HTR-8/SVneo (cell line): Measurements from ENCODE around the gene KCNQ4.
A peak's percentile ranks its signal among the peaks of the same experiment; 100 is the strongest.

Source experiments
- DNase-seq: peaks from one replicate; pipeline ENCODE4 v3.0.0; 2011; ENCODE audit warnings: low spot score, mixed read lengths; ENCODE audit not compliant: insufficient read length
- FAIRE-seq: peaks from 2 replicates; lab custom pipeline; 2011; peaks lifted over from hg19 to GRCh38; lab: Jason Lieb, UNC

KCNQ4 gene

DNA sequence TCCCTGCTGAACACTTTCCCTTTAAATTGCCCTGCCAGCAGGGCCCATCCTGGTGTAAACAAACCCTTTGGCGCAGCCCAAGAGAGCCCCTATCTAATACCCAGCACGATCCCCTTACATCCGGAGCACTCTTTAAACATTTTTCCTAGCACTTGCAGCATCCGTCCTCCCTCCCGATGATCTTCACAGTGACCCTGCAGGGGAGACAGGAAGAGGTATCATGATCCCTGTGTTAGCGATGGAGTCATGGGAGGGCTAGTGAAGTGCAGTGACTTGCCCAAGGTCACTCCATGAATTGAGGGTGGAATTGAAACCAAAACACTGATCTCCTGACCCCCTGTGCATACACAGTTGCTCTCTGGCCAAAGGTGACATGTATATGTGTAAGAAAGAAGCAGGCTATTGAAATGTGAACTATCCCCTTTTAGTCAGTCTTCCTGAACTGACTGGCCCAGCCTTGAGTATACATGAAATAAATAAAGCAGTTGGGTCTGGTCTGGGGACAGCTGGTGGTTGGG is 9.8 kb upstream of the KCNQ4 start:
- FAIRE-seq = no peak

DNA sequence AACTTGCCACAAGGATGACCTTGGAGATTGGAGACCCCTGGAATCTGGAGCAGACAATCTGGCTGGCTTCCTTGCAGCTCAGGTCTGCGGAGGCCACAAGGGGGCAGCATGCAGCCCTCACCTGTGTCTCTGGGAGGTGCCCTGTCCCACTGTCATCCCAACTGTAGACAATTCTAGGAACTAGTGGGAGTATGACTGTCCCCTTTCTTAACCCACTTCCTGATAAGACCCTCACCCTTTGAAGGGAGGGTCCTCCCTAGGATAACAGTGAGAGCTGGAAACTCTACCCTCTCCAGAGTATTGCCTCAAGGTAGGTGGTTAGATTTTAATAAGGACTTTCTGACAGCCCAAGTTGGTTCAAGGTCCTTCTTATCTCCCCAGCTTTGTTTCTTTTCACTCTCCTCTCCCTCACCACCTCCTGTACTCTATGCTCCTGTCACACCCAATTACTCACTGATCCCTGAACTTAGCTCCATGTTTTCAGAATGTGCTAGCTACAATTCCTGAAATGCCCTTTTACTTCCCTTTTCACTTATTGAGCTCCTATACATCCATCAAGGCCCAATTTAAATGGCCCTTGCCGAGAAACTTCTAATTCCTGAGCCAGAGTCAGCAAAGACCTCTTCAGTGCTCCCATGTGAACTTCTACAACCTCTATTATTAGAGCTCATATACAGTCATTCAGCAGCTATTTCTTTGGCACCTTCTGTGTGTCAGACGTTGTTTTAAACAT is 9.2 kb upstream of the KCNQ4 start:
- peak; percentile 48 for DNase-seq

More for the DNA sequence above, 9.8 kb upstream of the KCNQ4 start:
- no peak for DNase-seq

DNA sequence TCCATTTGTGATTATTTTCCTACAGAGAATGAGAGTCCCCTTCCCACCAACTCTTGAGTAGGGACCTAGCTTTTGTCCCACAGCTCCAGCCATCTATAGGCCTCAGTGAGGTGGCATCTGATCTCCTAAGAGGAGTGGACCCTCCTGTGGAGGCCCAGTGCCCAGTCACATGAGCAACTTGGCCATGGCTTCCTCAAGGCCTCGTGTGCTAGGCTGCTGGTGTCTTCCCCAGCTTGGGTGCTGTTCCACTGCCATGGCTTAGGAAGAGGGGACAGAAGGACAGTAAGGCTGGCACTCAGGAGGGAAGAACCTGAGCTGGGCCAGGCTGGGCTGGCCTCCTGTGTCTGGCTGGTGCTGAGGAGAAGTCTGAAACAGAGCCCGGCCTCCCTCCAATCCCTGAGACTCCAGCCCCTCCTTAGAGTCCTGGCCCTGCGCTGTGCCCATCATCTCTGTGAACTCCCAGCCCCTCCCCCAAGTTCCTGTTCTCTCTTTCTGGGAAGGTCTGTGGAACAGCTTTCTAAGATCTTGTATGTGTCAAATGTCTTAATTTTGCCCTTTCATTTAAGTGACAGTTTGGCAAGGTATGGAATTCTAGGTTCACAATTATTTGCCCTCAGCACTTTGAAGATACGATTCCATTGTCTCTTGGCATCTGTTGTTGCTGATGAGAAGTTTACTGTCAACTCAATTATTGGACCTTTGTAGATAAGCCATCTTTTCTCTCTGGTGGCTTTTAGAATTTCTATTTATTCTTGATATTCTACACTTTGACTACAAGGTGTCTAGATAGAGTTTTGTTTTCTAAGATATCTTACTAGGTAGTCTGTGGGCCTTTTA is 7.1 kb upstream of the KCNQ4 start:
- DNase-seq = no peak
- FAIRE-seq = no peak

More for the DNA sequence above, 9.2 kb upstream of the KCNQ4 start:
- no peak for FAIRE-seq

- DNase-seq (no peak), FAIRE-seq (no peak)
Observed at GRCh38 chr1:40777224-40777970, 6.2 kb upstream of the KCNQ4 start.

- FAIRE-seq (no peak), DNase-seq (no peak)
Observed at GRCh38 chr1:40780678-40781607, 2.6 kb upstream of the KCNQ4 start.

DNA sequence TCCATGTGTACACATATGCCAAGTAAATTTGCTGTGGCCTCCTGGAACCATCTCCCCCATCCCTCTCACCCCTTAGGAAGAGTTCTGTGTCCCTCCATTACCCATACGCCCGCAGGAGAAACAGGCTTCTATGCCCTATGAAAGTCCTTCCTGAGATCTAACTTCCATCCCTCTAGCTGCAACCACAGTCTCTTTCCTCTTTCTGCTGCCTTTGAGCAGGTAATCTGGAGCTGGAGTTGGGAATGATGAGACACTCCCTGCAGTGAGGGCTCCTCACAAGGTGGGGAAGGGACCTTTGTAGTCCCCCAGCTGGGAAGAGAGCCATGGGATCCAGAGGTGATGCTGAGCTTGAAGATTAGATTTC is 2.0 kb upstream of the KCNQ4 start:
- DNase-seq (no peak), FAIRE-seq (no peak)

DNA sequence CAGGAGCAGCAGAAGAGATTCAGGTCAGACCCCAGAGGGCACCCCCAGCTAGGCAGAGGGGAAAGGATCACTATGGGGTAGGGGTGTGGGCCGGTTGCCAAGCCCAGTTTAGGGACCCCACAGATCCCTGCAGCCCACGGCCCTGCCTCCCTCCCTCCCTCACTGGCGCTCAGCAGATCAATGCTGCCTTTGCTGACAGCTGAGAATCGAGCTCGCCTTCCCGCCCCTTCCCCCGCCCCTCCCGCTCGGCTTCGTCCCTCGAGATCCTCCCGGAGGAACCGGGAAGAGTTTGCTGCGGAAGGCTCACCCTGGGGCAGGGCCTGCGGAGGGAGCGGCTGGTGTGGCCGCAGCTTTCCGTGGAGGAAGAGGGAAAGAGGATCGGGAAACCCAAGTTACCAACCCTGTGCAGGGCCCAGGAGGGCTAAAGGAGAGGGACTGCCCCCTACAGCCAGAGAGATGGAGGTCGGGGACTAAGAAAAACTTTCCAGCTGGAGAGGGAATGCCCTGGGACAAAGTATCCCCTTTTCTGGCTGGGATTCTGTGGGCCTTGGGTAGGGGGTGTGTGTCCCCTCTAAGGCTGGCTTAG is 1.1 kb upstream of the KCNQ4 start:
- DNase-seq (no peak), FAIRE-seq (no peak)

- no peak for DNase-seq
- no peak for FAIRE-seq
Observed at GRCh38 chr1:40784141-40784770, 669 bp downstream of the KCNQ4 start.

- DNase-seq = no peak
- no peak for FAIRE-seq
Observed at GRCh38 chr1:40784771-40785151, 1.2 kb downstream of the KCNQ4 start.

GRCh38 chr1:40785446-40785845 is 1.9 kb downstream of the KCNQ4 start:
- no peak for FAIRE-seq

GRCh38 chr1:40786171-40786994 is 2.8 kb downstream of the KCNQ4 start:
- DNase-seq (no peak), FAIRE-seq (no peak)

More at GRCh38 chr1:40785446-40785845, 1.9 kb downstream of the KCNQ4 start:
- DNase-seq = no peak

GRCh38 chr1:40786995-40787705 is 3.6 kb downstream of the KCNQ4 start:
- DNase-seq = no peak
- no peak for FAIRE-seq

DNA sequence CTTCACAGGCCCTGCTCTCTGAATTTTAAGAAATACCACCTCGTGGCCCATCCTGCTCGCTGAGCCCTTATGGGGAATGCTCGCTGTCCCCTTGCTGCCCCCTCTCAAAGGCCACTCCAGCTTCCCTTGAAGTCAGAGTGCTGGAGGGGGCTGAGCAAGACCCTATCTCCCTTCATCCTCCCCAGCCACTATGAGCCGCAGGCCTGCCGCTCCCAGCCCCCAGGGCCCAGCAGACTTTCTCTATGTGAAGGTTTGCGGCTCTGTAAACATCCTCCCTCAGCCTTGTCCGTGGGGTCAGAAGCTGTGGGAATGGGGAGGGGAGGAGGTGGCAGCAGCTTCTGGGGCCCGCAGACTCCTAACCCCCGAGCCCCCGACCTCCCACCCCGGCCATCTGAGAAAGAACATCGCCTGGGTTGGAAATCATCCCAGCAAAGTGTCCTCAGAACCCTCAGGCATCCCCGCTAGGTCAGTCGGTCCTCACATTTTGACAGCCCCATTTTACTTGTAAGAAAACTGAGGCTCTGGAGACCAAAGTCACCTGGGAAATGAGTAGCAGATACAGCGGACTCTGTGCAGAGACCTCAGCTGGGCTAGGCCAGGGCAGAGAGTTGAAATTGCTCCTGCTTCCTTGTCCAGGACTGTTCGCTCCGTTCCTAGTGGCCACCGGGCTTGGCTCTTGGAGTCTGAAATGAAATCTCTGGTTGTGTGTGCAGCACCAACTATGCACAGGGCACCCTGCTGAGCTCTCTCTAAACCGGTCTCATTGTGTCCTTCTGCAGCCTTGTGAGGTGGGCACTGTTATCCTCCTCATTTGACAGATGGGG is 4.4 kb downstream of the KCNQ4 start:
- DNase-seq (no peak), FAIRE-seq (no peak)

GRCh38 chr1:40788561-40789341 is 5.2 kb downstream of the KCNQ4 start:
- no peak for FAIRE-seq
- no peak for DNase-seq

- DNase-seq (no peak), FAIRE-seq (no peak)
Observed at GRCh38 chr1:40789342-40789598, 5.7 kb downstream of the KCNQ4 start.
